ENCODE data around the gene KDM5B. TPM values are rescaled to one million over a fixed set of nuclear protein-coding genes. Genes with fewer than 3 reads are reported as not detected.
"Not testable (repeated sequence)": the region's sequence is repeated elsewhere in the genome, so short reads cannot be mapped to it uniquely, and the experiment has no call there.

Gene KDM5B
- total RNA-seq, 2 experiments from 2014 or later = 18.3 to 19.3 TPM

GRCh38 chr1:202723708-202724107, 84.5 kb downstream of the KDM5B start:
- H3K4me1 Mint-ChIP-seq = peaks cover 4% of the 10 kb centered on the region
- H3K27me3 Mint-ChIP-seq = no peaks in the 10 kb centered on the region
- H3K36me3 Mint-ChIP-seq = peaks cover 4% of the 10 kb centered on the region
- H3K27ac Mint-ChIP-seq = no peak overlapping the region
- no peak for DNase-seq
- H3K4me3 Mint-ChIP-seq = no peak overlapping the region
- no peaks in the 10 kb centered on the region for H3K9me3 Mint-ChIP-seq

- DNase-seq, H3K27ac Mint-ChIP-seq, H3K27me3 Mint-ChIP-seq: not testable (repeated sequence)
Measured at GRCh38 chr1:202723046-202723445, 85.2 kb downstream of the KDM5B start.

GRCh38 chr1:202716654-202717053, 91.6 kb downstream of the KDM5B start:
- H3K36me3 Mint-ChIP-seq = no peaks in the 10 kb centered on the region
- H3K9me3 Mint-ChIP-seq = no peaks in the 10 kb centered on the region
- peaks cover 4% of the 10 kb centered on the region for H3K4me1 Mint-ChIP-seq
- DNase-seq = no peak
- H3K4me3 Mint-ChIP-seq = no peak overlapping the region
- peaks cover 2% of the 10 kb centered on the region for H3K27me3 Mint-ChIP-seq
- no peak overlapping the region for H3K27ac Mint-ChIP-seq

More at GRCh38 chr1:202723046-202723445, 85.2 kb downstream of the KDM5B start:
- H3K36me3 Mint-ChIP-seq, H3K9me3 Mint-ChIP-seq, H3K4me3 Mint-ChIP-seq, H3K4me1 Mint-ChIP-seq: not testable (repeated sequence)

- not testable (repeated sequence) for H3K27ac Mint-ChIP-seq, H3K4me3 Mint-ChIP-seq, DNase-seq, H3K36me3 Mint-ChIP-seq, H3K4me1 Mint-ChIP-seq, H3K9me3 Mint-ChIP-seq
- H3K27me3 Mint-ChIP-seq = peaks cover 26% of the 10 kb centered on the region
Measured at GRCh38 chr1:202714202-202714601, 94.0 kb downstream of the KDM5B start.

GRCh38 chr1:202713110-202713509, 95.1 kb downstream of the KDM5B start:
- H3K9me3 Mint-ChIP-seq = no peaks in the 10 kb centered on the region
- H3K4me3 Mint-ChIP-seq = no peak overlapping the region
- H3K27me3 Mint-ChIP-seq = peaks cover 37% of the 10 kb centered on the region
- no peaks in the 10 kb centered on the region for H3K36me3 Mint-ChIP-seq
- H3K4me1 Mint-ChIP-seq = no peaks in the 10 kb centered on the region
- no peak overlapping the region for H3K27ac Mint-ChIP-seq
- no peak for DNase-seq

GRCh38 chr1:202711949-202712635, 96.1 kb downstream of the KDM5B start:
- no peaks in the 10 kb centered on the region for H3K4me1 Mint-ChIP-seq
- H3K27me3 Mint-ChIP-seq = peaks cover 46% of the 10 kb centered on the region
- no peak overlapping the region for H3K27ac Mint-ChIP-seq

GRCh38 chr1:202710070-202711045, 97.9 kb downstream of the KDM5B start, which contains the start of gene SYT2:
SYT2 (minus strand) TSS chr1:202710454; CDS start chr1:202605772, 104,682 bp downstream.
- Mint-ChIP-seq H3K36me3 (no peaks in the 10 kb centered on the region), H3K9me3 (no peaks in the 10 kb centered on the region), H3K4me3 (no peak within 1 kb of the TSS), H3K4me1 (no peaks in the 10 kb centered on the region), H3K27me3 (peaks cover 62% of the 10 kb centered on the region), H3K27ac (no peak within 1 kb of the TSS)
- peak; percentile 29 for DNase-seq

More at GRCh38 chr1:202711949-202712635, 96.1 kb downstream of the KDM5B start:
- H3K4me3 Mint-ChIP-seq = no peak overlapping the region
- H3K36me3 Mint-ChIP-seq = no peaks in the 10 kb centered on the region
- H3K9me3 Mint-ChIP-seq = no peaks in the 10 kb centered on the region
- DNase-seq = no peak

GRCh38 chr1:202709276-202710041, 98.8 kb downstream of the KDM5B start:
- Mint-ChIP-seq H3K27ac (no peak overlapping the region), H3K4me3 (no peak overlapping the region), H3K36me3 (no peaks in the 10 kb centered on the region), H3K9me3 (no peaks in the 10 kb centered on the region), H3K27me3 (peaks cover 62% of the 10 kb centered on the region), H3K4me1 (no peaks in the 10 kb centered on the region)
- no peak for DNase-seq

GRCh38 chr1:202708456-202709275, 99.6 kb downstream of the KDM5B start:
- DNase-seq = no peak
- Mint-ChIP-seq H3K4me1 (no peaks in the 10 kb centered on the region), H3K9me3 (no peaks in the 10 kb centered on the region), H3K36me3 (no peaks in the 10 kb centered on the region), H3K27ac (no peak overlapping the region), H3K4me3 (no peak overlapping the region), H3K27me3 (peaks cover 70% of the 10 kb centered on the region)

- H3K27me3 Mint-ChIP-seq = peaks cover 76% of the 10 kb centered on the region
- H3K36me3 Mint-ChIP-seq = no peaks in the 10 kb centered on the region
- DNase-seq = no peak
- no peaks in the 10 kb centered on the region for H3K9me3 Mint-ChIP-seq
- H3K4me1 Mint-ChIP-seq = no peaks in the 10 kb centered on the region
- H3K27ac Mint-ChIP-seq = no peak overlapping the region
- no peak overlapping the region for H3K4me3 Mint-ChIP-seq
Measured at GRCh38 chr1:202706851-202707250, 101.4 kb downstream of the KDM5B start.

- Mint-ChIP-seq H3K4me3 (no peak overlapping the region), H3K27me3 (peaks cover 53% of the 10 kb centered on the region), H3K9me3 (no peaks in the 10 kb centered on the region), H3K36me3 (no peaks in the 10 kb centered on the region), H3K4me1 (no peaks in the 10 kb centered on the region), H3K27ac (no peak overlapping the region)
- DNase-seq = no peak
Measured at GRCh38 chr1:202704601-202705000, 103.6 kb downstream of the KDM5B start.

- no peak overlapping the region for H3K4me3 Mint-ChIP-seq
- H3K27me3 Mint-ChIP-seq = peaks cover 45% of the 10 kb centered on the region
- no peaks in the 10 kb centered on the region for H3K4me1 Mint-ChIP-seq
- H3K27ac Mint-ChIP-seq = no peak overlapping the region
- no peaks in the 10 kb centered on the region for H3K9me3 Mint-ChIP-seq
- no peak for DNase-seq
- no peaks in the 10 kb centered on the region for H3K36me3 Mint-ChIP-seq
Measured at GRCh38 chr1:202703191-202703590, 105.0 kb downstream of the KDM5B start.

- no peak overlapping the region for H3K27ac Mint-ChIP-seq
- peaks cover 40% of the 10 kb centered on the region for H3K27me3 Mint-ChIP-seq
- H3K9me3 Mint-ChIP-seq = no peaks in the 10 kb centered on the region
Measured at GRCh38 chr1:202702088-202702487, 106.1 kb downstream of the KDM5B start.

GRCh38 chr1:202701200-202701599, 107.0 kb downstream of the KDM5B start:
- no peaks in the 10 kb centered on the region for H3K9me3 Mint-ChIP-seq
- H3K27me3 Mint-ChIP-seq = peaks cover 38% of the 10 kb centered on the region
- no peak overlapping the region for H3K27ac Mint-ChIP-seq
- H3K4me1 Mint-ChIP-seq = no peaks in the 10 kb centered on the region
- no peak for DNase-seq
- no peaks in the 10 kb centered on the region for H3K36me3 Mint-ChIP-seq
- no peak overlapping the region for H3K4me3 Mint-ChIP-seq

More at GRCh38 chr1:202702088-202702487, 106.1 kb downstream of the KDM5B start:
- Mint-ChIP-seq H3K4me1 (no peaks in the 10 kb centered on the region), H3K36me3 (no peaks in the 10 kb centered on the region), H3K4me3 (no peak overlapping the region)
- DNase-seq = no peak

Data from activated naive CD8-positive, alpha-beta T cell treated with anti-CD3 and anti-CD28 coated beads for 36 hours (primary cell).